ENCODE results near the gene SRPK1.

- TF ChIP-seq CTCF (conservative IDR thresholded peaks at IDR 0.05; ENCODE audit: low read length), result no peak
- TF ChIP-seq EZH2phosphoT487 (IDR thresholded peaks at IDR 0.05; ENCODE audit: borderline replicate concordance, low read depth, low read length), result no peak
These were observed 96.2 kb downstream of the SRPK1 start for GRCh38 chr6:35824552-35825192.

Measured in OCI-LY7 (cell line).